Heart right ventricle (tissue), 16 donors: ENCODE data around the gene ACTA2. TPM values are rescaled to one million over a fixed set of nuclear protein-coding genes. Genes with fewer than 3 reads are reported as not detected.

Source experiments
- ATAC-seq, 8 donors: fragments of 200-7000 bp; cut with Tn5 transposase; one replicate each; pipeline ENCODE4 v1.9.1; 2020; ENCODE audit warnings: mild to moderate bottlenecking in 8 of 8, moderate library complexity in 8 of 8, moderate number of reproducible peaks in 1 of 8
- DNase-seq, 2 donors: peaks; one replicate each; pipeline ENCODE4 v3.0.0-alpha.2; 2020
- H3K27ac ChIP-seq, 10 donors: fragments of 200-600 bp; sonication (generic) in 2 of 10; one replicate each; pipeline versions ENCODE4 v1.5.0 to v1.8.0; 2020 to 2022; ENCODE audit warnings: mild to moderate bottlenecking in 3 of 10
- H3K27me3 ChIP-seq, 7 donors: fragments of 200-600 bp; one replicate each; pipeline ENCODE4 v1.8.0; 2021 to 2022; ENCODE audit warnings: mild to moderate bottlenecking in 2 of 7
- H3K36me3 ChIP-seq, 9 donors: fragments of 200-600 bp; sonication (generic) in 1 of 9; one replicate each; pipeline versions ENCODE4 v1.5.0 to v1.8.0; 2020 to 2022; ENCODE audit warnings: mild to moderate bottlenecking in 2 of 9
- H3K4me1 ChIP-seq, 9 donors: fragments of 200-600 bp; sonication (generic) in 1 of 9; one replicate each; pipeline versions ENCODE4 v1.5.0 to v1.8.0; 2020 to 2022; ENCODE audit warnings: mild to moderate bottlenecking in 4 of 9
- H3K4me3 ChIP-seq, 10 donors: fragments of 200-600 bp; sonication (generic) in 2 of 10; one replicate each; pipeline versions ENCODE4 v1.5.0 to v1.8.0; 2020 to 2022; ENCODE audit warnings: mild to moderate bottlenecking in 7 of 10, moderate library complexity in 2 of 10
- H3K9me3 ChIP-seq, 11 donors: fragments of 200-600 bp in 10 of 11; sonication (generic) in 2 of 11; one replicate each; pipeline versions ENCODE4 v1.5.0 to v1.8.0; 2013 to 2022; ENCODE audit warnings: mild to moderate bottlenecking in 2 of 11, control low read depth in 1 of 11, moderate library complexity in 1 of 11
- CTCF ChIP-seq, 9 donors: fragments of 200-600 bp; sonication (generic) in 2 of 9; IDR thresholded peaks; one replicate each; pipeline versions ENCODE4 v1.5.0 to v1.8.0; 2021 to 2022; ENCODE audit warnings: antibody characterized with exemption in 9 of 9, mild to moderate bottlenecking in 5 of 9, moderate library complexity in 1 of 9
- WGBS, 2 donors: extraction: QIAGEN DNeasy Blood & Tissue Kit; methylation state at CpG; one replicate each; pipeline ENCODE4 v1.1.7; 2013; ENCODE audit warnings: inconsistent platforms in 1 of 2; 5-methylcytosine and 5-hydroxymethylcytosine counted together
- intact Hi-C, 10 donors: fragments of 100-400 bp; cut with DNase I; formaldehyde crosslinking; loops; one replicate each; pipeline versions ENCODE4 v1.11.1 to v1.14.2; 2022
- polyA plus RNA-seq, 2 donors: library from polyadenylated mRNA; stranded (reverse); fragments of 200-250 nt; gene quantifications; one replicate each; pipeline ENCODE4 v1.2.3, GENCODE V29; 2013
- total RNA-seq, 10 donors: library from RNA; stranded (reverse); fragmentation: NEBNext Ultra II Directional in 3 of 10; extraction: Animal tissue kit (Norgen Biotek cat#: 25700) in 3 of 10; gene quantifications; one replicate each; pipeline versions ENCODE4 v1.2.1 to v1.2.4, GENCODE V29; 2021 to 2023
- donor health status: Arrhythmogenic right ventricular cardiomyopathy.
- donor health status: ischemic (EF 13 %, LVEDD 7.1; RV severe dilation, severe dysfunction).
- donor health status: healthy with polysubstance abuse.
- donor health status: DM: no; HTN: yes; CAD: no.
- donor health status: DM: no; HTN: no; CAD: no.
- donor health status: ischemic (EF 25% LVEDD 6.9; RV normal size, moderate dysfunction).
- donor health status: ischemic (EF 25% LVEDD 5.7; RV mildly dilated, moderate dysfunction).
- donor health status: healthy.
- donor health status: DM: yes; HTN: yes; CAD: no.
- donor health status: Ischemic cardiomyopathy.
- donor health status: ischemic (EF 35%, LVEDD 5.7; RV mildly dilated, moderate dysfunction).
- donor health status: nonischemic (EF 11% LVEDD 7.7; RV severe dilation, severe dysfunction).
- donor health status: DM: yes; HTN: yes; CAD: no.
- donor health status: PGD.
- donor health status: ischemic (EF 29% LVEDD 5.4; RV normal size, mild dysfunction).
- donor health status: nonischemic (EF 23%, LVEDD 6.1; RV moderate dilation, normal function).

ACTA2 gene
- total and polyA plus RNA-seq, 12 donors: 59.4 to 358 (median 76.5) TPM

GRCh38 chr10:88943778-88944177, 8.8 kb downstream of the ACTA2 start:
- Histone ChIP-seq H3K27me3 (no peaks in the 10 kb centered on the region), H3K9me3 (no peaks in the 10 kb centered on the region), H3K4me1 (peaks cover 0 to 16% (median 0%) of the 10 kb centered on the region in 9 donors), H3K36me3 (peaks cover 0 to 78% (median 13%) of the 10 kb centered on the region in 9 donors), H3K4me3 (no peak overlapping the region), H3K27ac (no peak overlapping the region)
- intact Hi-C loops: no loop called here
- DNase-seq (no peak), ATAC-seq (peak in 1 of 8 donors; percentile 14)
- TF ChIP-seq CTCF (IDR thresholded peaks at IDR 0.05): no peak
- WGBS, 2 donors: 94 to 96% methylated on average over 3 of the region's 3 CpGs

- peaks cover 0 to 94% (median 24%) of the 10 kb centered on the region in 9 donors for H3K36me3 ChIP-seq
- TF ChIP-seq CTCF (IDR thresholded peaks at IDR 0.05): no peak
- no peaks in the 10 kb centered on the region for H3K27me3 ChIP-seq
- no peaks in the 10 kb centered on the region for H3K9me3 ChIP-seq
- no peak overlapping the region for H3K4me3 ChIP-seq
- DNase-seq: no peak
- intact Hi-C loops: no loop called here
- no peak for ATAC-seq
- WGBS, 2 donors: 93% methylated on average over 6 of the region's 6 CpGs
- H3K27ac ChIP-seq: no peak overlapping the region
- H3K4me1 ChIP-seq: peaks cover 0 to 16% (median 0%) of the 10 kb centered on the region in 9 donors
These were observed 11.5 kb downstream of the ACTA2 start for GRCh38 chr10:88941026-88941425.

- WGBS, 2 donors: 97 to 98% methylated on average over 2 of the region's 2 CpGs
- no peak for TF ChIP-seq CTCF (IDR thresholded peaks at IDR 0.05)
- Histone ChIP-seq H3K27ac (no peak overlapping the region), H3K36me3 (peaks cover 0 to 88% (median 24%) of the 10 kb centered on the region in 9 donors), H3K27me3 (no peaks in the 10 kb centered on the region), H3K9me3 (no peaks in the 10 kb centered on the region), H3K4me1 (peaks cover 3 to 12% (median 10%) of the 10 kb centered on the region in 9 donors), H3K4me3 (no peak overlapping the region)
- no peak for DNase-seq
- intact Hi-C loops: loop anchor here in 6 of 10 donors (2.0 to 10.0 kb wide), 6 partner anchors 48 to 278 kb away; no protein-coding TSS in a partner anchor
- ATAC-seq: no peak
These were observed 13.6 kb downstream of the ACTA2 start for GRCh38 chr10:88938938-88939337.

GRCh38 chr10:88938039-88938438, 14.5 kb downstream of the ACTA2 start:
- intact Hi-C loops: loop anchor here in 6 of 10 donors (2.0 to 10.0 kb wide), 6 partner anchors 49 to 279 kb away; no protein-coding TSS in a partner anchor
- no peaks in the 10 kb centered on the region for H3K9me3 ChIP-seq
- no peak for TF ChIP-seq CTCF (IDR thresholded peaks at IDR 0.05)
- ATAC-seq (no peak), DNase-seq (no peak)
- no peaks in the 10 kb centered on the region for H3K27me3 ChIP-seq
- H3K4me1 ChIP-seq: peaks cover 3 to 12% (median 10%) of the 10 kb centered on the region in 9 donors
- peak overlapping the region in 1 of 10 donors; percentile 24 for H3K27ac ChIP-seq
- H3K4me3 ChIP-seq: no peak overlapping the region
- peaks cover 0 to 84% (median 24%) of the 10 kb centered on the region in 9 donors for H3K36me3 ChIP-seq
- 91% methylated on average over 3 of the region's 3 CpGs for WGBS, 2 donors
